ENCODE results near the gene DLL4.

GRCh38 chr15:40914486-40914885 is 14.7 kb upstream of the DLL4 start:
- TF ChIP-seq, protein P1, sequence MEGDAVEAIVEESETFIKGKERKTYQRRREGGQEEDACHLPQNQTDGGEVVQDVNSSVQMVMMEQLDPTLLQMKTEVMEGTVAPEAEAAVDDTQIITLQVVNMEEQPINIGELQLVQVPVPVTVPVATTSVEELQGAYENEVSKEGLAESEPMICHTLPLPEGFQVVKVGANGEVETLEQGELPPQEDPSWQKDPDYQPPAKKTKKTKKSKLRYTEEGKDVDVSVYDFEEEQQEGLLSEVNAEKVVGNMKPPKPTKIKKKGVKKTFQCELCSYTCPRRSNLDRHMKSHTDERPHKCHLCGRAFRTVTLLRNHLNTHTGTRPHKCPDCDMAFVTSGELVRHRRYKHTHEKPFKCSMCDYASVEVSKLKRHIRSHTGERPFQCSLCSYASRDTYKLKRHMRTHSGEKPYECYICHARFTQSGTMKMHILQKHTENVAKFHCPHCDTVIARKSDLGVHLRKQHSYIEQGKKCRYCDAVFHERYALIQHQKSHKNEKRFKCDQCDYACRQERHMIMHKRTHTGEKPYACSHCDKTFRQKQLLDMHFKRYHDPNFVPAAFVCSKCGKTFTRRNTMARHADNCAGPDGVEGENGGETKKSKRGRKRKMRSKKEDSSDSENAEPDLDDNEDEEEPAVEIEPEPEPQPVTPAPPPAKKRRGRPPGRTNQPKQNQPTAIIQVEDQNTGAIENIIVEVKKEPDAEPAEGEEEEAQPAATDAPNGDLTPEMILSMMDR (IDR thresholded peaks at IDR 0.05) = no peak
- TF ChIP-seq POLR2A (IDR thresholded peaks at IDR 0.05) = no peak

Measured in lower leg skin (tissue), 3 donors.